GM21447 (cell line): ENCODE data around the gene XRN1.

Experiments used
- ATAC-seq: cut with Tn5 transposase; IDR thresholded peaks from one replicate; pipeline ENCODE4 v1.9.1; 2021; ENCODE audit not compliant: unreplicated experiment

XRN1 gene

DNA sequence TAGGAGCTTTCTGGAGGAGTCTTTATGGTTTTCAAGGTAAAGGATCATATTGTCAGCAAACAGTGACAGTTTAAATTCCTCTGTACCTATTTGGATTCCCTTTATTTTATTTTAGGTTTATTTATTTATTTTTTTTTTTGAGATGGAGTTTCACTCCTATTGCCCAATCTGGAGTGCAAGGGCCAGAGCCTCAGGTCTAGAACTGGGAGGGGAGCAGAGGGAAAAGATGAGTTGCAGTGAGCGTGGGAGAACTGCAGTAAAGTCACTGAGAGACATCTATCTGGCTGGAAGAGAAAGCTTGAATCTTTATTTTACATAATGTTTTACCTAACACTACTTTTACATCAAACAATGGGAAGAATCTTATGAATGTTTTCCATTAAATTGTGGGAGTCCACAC is 172.9 kb downstream of the XRN1 start:
- ATAC-seq, result no peak

DNA sequence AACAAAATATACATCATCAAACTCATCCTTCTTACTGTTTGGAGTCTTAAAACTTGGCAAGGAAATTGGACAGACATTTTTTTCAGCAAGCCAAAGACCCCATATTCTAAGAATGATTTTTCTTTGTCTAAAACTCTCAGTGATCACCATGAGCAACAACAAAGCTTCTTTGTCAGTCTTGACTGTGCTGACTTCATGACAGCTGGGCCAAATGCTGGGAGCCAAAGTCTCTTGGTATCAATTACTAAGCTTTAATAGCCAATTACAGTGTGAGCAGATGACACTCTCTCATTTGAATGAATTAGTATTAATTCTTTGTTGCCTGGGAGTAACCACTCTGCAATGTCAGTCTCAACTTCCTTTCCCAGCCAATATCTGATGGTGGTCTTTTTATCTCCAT is 174.3 kb downstream of the XRN1 start:
- ATAC-seq, result no peak

DNA sequence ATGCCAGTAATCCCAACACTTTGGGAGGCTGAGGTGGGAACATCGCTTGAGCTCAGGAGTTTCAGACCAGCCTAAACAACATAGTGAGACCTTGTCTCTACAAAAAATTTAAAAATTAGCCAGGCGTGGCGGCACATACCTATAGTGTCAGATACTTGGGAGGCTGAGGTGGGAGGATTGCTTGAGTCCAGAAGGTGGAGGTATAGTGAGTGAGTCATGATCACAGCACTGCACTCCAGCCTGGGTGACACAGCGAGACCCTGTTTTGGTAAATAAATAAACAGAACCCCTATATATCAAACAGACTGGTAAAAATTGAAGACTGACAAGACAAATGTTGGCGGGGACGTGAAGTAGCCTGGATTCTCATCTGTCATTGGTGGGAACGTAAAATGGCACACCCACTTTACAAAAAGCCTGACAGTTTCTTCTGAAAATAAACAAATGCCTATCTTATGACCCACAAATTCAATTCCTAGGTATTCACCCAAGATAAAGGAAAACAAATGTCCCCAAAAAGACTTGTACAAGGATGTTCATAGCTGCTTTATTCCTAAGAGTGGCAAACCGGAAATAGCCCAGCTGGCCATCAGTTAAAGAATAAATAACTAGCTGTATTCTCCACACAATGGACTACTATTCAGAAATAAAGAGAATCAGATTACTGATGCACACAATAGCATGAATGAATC is 175.5 kb downstream of the XRN1 start:
- no peak for ATAC-seq

DNA sequence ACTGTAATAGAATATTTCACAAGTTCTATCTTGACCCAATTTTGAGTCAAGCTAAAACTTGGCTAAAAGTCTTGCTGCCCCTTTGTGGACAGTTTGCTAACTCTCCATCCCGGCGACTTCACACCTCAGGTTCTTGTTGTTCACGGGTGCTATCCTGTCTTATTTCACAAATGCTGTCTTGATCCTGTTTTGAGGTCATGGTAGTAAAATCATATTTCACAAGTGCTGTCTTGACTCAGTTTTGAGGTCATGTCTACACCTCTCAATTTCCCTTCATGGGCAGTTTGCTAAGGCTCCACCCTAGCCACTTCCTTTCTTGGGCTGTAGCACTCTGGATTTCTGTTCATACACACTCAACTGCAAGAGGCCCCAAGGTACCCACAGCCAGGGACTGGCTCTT is 177.4 kb downstream of the XRN1 start:
- no peak for ATAC-seq

DNA sequence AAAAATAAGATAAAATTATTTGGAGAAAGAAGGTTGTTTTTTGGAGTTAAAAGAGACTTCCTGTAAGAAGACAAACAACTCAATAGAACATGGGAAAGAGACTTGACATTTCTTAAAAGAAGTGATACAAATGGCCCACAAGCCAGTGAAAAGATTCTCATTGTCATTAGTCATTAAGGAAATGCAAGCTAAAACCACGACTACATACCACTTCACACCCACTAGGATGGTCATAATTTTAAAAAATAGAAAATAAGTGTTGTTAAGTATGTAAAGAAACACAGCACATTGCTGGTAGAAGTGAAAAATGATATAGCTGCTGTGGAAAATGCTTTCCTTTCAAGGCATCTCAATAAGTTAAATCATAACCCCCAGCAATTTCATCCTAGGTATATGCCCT is 178.1 kb downstream of the XRN1 start:
- ATAC-seq, result no peak

DNA sequence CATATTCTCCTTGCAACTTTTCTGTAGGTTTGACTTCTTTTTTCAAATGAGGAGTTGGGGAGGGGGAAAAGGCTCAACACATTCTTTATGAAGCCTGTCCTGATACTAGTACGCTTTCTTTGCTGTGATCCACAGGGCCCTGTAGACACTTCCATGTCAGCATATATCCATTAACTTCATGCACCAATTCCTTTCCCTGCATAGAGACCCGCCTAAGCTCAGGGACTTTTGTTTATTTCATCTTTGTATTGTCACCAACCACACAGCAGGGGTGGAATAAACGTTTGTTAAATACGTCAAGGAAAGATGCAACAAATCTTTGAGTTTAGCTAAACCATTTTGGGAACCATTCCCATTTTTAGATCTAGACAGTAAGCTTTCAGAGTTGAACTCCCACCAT is 179.4 kb downstream of the XRN1 start:
- no peak for ATAC-seq

DNA sequence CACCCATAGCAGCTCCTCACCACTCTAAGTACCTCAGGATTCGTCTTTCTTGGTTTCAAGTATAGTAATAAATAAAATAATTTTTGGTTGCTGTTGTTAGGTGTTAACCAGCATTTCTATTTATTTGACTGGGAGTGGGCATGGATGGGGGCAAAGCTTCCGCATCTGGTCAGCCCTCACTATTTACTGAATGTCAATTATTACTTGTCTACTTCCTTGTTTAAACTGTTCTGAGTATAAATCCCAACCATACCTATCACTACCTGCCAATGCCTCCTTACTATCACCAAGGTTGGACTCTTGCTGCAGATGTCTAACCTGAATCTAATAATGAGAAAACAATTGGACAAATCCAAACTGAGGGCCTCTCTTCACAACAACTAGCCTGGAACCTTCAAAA is 180.6 kb downstream of the XRN1 start:
- no peak for ATAC-seq

DNA sequence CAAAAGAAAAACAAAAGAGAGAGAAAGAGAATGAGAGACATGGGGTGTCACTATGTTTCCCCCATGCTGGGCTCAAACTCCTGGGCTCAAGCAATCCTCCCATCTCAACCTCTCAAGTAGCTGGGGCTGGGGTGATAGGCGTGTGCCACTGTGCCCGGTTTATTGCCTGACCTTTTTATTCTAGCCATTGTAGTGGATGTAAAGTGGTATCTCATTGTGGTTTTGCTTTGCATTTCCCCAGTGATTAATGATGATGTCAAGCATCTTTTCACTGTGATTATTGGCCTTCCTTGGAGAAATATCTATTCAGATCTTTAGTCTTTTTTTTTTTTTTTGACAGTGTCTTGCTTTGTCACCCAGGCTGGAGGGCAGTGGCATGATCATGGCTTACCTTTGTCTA is 184.7 kb downstream of the XRN1 start:
- no peak for ATAC-seq

DNA sequence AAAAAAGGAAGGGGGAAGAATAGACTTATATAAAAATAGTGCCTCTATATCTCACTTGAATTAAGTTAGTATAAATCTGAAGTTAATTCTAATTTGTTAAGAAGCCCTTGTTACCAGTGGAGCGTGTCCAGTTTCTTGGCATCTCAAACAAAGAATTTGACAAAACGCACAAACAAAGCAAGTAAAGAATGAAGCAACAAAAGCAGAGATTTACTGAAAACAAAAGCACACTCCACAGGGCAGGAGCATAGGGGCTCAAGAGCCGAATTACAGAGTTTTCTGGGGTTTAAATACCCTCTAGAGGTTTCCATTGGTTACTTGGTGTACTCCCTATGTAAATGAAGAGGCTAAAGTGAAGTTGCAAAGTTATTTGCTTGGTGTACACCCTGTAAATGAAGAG is 188.5 kb downstream of the XRN1 start:
- no peak for ATAC-seq

DNA sequence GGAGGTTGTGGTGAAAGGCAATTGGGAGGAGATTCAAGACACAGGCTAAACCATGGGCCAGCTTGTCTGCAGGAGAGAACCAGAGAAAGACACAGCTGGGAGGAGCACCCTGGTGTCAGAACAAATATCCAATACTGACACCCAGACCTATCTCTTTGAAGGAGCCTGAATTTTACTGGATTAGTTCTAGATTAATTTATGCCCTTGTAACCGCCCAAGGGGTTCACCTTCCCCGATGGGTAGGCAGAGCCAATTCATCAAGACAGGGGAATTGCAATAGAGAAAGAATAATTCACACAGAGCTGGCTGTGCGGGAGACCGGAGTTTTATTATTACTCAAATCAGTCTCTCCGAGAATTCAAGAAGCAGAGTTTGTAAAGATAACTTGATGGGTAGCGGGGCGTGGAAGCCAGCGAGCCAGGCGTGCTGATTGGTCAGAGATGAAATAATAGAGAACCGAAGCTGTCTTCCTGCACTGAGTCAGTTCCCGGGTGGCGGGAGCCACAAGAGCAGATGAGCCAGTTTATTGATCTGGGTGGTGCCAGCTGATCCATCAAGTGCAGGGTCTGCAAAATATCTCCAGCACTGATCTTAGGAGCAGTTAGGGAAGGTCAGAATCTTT is 191.0 kb downstream of the XRN1 start:
- no peak for ATAC-seq
